Measurements from ENCODE around the gene ZMYND10.
A peak's percentile ranks its signal among the peaks of the same experiment; 100 is the strongest.

The ZMYND10 gene

DNA sequence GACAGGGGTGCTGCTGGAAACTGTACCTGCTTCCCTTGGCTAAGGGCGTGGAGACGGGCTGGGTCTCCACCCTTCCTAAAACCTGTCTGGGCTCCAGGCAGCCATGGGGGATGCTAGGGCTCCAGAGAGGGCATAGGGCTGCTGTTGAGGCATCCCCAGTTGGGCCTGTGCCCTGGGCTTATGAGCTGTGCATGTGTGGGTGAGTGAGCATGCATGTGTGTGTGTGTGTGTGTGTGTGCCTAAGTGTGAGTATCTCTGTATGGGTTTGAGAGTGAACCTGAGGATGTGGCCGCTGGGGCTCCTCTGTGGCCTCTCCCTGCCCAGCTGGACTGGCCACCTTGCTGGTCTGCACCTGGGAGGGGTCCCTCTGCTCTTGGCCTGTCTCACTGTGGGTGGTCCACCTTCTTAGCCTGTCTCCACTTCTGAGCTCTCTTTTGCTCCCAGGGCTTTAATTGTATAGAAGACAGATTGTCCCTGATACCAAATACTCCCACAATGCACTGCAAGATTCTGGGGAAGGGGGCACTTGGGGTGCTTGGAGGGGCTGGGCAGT lies 25.7 kb upstream of the ZMYND10 start:
- no peak for DNase-seq (ENCODE audit: low read depth in 2 of 2)

DNA sequence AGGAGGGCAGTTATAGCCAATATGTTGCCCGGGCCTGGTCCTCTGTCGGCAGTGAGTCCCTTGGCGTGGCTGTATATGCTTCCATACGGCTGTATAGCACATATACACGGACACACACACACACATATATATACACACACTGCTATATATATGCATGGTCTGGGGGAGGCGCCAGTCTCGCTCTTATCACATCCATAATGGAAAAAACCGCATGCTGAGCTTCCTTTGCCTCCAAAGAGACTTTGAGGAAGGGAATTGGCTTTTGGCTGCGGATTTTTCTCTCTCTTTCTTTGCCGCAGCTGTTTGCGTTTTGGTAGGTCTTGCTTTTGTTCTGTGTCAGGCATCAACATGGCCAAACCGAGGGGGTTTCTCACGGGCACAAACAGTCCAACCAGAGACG lies 25.1 kb upstream of the ZMYND10 start:
- DNase-seq (ENCODE audit: low read depth in 2 of 2), result no peak

DNA sequence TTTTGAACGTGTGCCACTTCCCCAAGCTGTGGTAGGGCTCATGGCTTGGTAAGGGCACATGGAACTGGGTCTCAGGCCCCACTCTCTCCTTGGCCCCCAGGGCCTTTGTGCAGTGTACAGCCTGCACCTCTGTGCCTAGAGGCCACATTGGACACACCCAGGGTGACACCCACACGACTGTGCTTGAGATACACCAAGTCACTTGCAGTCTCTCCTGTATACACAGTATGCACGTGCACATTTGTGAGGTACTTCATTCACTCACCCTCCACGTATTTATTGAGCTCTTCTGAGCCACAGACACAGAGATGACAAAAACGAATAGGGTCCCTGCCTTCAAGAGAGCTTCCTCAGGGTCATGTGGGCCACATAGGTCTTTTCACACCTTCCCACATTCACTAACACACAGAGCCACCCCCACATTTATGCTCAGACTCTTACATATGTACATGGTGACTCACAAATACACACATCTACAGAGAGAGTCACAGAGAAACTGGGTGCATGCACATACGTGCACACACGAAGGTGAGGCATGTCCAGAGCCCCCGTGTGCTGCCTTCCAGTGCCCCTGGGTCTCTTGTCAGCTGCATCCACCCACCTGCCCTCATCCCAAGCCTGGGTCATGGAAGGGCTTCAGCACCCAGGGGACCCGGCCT lies 23.6 kb upstream of the ZMYND10 start:
- DNase-seq (ENCODE audit: low read depth in 2 of 2), result no peak

DNA sequence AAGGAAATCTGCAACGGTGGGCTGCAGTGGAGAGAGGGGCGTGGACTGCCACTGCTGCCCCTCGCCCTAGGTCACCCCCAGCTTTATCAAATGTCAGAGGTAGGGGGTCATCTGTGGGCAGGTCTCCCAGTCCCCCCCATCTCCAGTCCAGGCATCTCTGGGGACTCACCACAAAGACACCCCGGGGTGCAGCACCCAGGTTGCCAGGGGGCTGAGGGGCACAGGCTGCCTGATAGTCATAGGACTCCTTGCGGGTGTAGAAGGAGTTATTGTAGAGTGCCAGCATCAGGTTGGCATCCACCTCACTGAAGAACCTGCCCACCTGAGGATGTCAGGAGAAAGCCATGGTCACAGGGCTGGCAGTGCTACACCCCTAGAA lies 20.3 kb upstream of the ZMYND10 start:
- DNase-seq (ENCODE audit: low read depth in 2 of 2), result no peak

DNA sequence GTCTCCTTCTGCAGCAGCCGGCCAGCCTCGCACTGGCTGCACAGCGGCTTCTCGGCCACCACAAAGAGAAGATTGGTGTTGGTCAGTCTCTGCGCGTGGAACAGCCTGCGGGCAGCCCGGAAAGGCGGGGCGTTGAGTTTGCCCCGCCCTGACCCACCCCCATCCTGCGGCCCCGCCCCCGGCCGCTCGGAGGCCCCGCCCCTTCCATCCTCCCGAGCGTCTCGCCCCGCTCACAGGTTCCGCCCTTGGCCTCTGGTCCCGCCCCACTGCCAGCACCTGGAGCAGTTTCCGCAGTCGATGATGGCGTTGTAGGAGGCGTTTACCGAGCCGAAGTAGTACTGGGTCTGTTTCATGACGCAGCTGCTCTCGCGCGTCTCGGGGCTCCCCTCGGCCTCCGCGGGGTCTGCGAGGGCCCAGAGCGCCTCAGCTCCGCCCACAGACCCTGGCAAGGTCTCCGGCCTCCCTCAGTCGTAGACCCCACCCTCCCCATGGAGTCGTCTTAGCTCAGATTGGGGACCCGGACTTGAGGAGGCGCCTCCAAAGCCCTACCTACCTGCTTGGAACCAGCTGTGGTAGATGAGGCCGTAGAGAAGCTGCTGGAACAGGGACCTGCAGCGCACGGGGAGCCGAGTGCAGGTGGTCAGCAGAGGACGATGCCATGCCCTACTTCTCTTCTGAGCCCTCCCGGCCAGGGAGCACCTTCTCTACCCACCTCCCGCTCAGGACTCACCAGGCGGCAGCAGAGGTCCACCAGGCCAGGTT lies 19.7 kb upstream of the ZMYND10 start:
- DNase-seq (ENCODE audit: low read depth in 2 of 2), result peak; percentile 82 to 89

DNA sequence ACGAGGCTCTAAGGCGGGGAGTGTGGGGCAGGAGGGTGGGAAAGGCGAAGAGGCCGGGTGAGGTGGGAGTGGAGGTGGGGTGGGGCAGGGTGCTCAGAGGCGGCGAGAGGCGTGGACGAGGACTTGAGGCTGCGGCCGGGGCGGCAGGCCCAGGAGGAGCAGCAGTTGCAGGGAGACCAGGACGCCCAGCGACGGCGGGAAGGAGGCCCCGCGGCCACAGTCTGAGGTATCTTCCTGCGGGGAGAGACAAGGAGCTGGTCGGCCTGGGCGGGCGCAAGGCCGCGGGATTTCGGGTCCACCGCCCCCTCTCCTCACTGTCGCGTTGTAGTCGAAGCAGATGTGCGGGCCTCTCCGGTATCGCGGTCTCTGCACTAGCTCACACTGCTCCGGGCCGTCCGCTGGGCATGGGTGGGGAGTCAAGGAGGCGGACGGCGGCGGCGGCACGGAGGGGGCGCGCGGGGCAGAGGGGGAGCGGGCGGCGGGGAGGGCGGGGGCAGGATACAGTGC lies 19.1 kb upstream of the ZMYND10 start:
- DNase-seq (ENCODE audit: low read depth in 2 of 2), result no peak

DNA sequence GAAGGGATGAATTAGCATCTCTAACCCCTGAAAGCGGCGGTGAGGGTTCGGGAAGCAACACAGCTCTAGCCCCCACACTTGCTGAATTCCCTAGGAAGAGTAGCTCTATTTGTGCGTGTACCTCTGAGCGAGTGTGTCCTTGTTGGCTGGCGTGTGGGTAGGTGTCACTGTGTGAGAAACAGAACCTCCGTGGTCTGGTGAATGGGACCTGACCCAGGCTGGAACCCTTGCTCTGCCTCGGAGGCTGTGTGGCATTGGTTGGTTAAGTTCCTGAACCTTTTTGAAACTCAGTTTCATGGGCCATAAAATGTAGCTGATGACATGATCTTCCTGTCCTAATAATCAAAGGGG lies 14.2 kb upstream of the ZMYND10 start:
- DNase-seq (ENCODE audit: low read depth in 2 of 2), result no peak

DNA sequence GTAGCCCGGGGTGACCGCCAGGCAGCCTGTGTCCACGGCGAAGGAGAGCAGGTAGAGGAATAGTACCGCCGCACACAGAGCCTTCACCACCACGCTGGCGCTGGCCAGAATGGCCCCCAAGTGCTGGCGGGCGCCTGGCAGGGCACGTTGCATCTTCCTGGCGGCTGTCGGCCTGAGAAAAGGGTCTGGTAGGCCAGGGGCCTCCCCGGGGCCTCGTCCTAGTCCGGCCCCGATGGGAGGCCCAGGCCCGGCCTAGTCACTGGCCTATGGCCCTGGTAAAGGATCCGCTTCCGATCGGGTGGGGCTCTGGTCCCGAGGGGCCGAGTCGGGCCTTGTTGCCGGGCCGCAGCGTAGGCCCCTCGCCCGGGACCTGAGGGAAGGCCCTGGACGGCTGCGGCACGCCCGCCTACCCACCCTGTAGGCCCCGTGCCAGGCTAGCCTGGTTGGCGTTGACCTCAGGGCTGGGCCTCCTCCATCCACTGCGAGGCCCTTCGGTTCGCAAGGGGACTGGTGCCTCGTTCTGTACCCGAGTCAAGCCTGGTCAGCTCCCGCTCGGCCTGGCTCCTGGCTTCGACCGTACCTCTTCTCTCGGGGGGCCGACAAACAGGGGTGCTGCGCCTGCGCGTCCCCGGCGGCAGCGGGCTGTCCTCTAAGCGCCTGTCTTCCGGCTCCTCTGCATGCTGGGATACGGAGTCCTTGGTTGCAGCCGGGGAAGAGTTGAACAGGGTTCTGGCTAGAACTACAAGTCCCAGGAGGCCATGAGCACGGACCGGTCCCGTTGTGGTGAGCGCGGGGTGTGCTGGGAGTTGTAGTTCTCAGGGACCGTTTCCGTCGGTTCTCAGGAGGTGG lies 13.6 kb upstream of the ZMYND10 start, which contains the start of gene TMEM115:
TSS of gene TMEM115 (minus strand) at position 611 of the 849 bp plus-strand sequence. CDS start at position 153, 458 bp downstream.
- peak; percentile 87 to 95 for DNase-seq (ENCODE audit: low read depth in 2 of 2)

DNA sequence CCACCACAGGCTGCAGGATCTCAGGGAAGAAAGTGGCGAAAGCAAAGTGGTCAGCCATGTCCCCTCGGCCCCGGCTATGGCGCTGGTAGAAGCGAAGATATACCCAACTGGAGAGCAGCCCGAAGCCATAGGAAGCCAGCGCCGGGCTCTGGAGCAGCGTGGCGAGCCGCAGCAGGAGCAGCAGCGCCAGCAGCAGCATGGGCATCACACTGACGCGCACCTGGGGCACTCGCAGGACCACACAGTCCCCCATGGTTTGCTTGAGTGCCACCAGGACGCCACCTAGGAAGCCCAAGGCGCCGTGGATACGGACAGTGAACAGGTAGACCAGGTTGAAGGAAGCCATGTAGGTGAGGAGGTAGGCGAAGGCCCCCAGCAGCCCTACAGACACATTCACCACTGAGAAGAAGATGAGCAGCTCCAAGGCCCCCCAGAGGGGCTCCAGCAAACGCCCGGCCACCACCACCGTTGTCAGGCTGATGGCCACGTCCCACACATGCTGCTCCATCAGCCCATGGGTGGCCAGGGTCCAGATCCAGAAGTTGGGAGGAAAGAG lies 12.9 kb upstream of the ZMYND10 start:
- DNase-seq (ENCODE audit: low read depth in 2 of 2), result no peak

DNA sequence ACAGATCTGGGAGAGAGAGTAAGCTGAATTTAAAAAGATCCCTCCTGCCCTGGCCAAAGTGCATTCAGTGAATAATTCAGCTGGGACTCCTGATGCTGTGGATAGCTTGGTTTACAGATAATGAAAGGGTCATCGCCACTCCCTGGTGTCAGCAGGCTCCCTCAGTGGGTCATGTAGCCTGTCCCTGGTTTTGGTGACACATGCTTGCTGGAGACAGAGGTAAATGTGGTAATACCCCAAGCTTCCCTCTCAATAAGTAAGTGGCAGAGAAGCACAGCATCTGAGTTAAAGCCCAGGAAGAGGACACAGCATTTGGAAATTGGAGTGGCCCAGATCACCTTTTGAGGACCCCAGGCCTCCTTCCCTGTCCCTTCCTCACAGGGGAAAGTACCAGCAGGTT lies 11.9 kb upstream of the ZMYND10 start:
- no peak for DNase-seq (ENCODE audit: low read depth in 2 of 2)

DNA sequence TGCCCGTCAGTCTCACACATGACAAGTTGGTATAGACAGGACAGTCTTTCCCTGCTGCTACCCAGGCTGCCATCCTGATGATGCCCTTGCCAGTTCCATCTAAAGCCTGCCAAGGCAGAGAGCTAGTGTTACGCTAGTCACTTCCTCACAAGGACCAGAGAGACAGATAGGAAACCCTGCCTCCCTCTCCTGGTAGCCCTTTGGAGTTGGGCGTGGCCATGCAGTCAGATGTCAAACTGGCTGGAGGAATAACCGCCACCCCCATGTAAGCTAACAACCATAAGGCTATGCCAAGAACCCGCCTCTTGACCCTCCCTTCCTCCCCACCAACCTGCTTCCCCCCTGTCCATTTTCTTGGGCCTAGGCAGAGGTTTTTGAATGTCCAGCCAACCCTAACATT lies 11.0 kb upstream of the ZMYND10 start:
- DNase-seq (ENCODE audit: low read depth in 2 of 2), result no peak

DNA sequence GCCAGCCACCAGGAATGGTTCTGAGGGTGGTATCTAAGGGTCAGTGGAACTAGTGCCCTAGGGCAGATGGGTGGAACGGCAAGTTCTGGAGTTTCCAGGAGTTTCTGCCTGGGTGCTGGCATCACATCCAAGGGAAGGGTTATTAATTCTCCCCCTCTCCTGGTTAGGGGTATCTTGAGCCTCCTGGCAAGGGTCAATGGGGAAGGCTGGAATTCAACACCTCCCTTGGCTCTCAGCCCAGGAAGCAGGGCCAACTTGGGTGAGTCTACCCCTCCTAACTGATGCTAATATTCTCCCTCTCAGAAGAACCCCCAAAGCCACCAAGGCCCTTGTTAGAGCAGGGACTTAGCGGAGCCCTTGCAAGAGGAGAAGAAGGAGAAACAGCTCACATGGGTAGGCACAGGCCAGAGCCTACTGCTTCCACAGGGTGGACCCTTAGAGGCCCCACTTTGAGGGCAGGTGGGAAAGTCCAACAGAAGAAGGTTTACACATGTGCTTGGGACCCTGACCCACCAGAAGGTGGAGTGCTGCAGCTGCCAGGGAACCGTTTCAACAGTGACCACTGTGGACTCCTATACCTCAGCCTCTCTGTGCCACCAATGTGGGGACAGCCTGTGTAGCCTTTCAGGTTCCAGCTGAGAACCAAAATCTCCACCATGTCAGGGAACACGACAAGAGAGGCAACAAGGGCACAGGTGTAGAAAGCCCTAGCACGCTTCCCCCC lies 10.5 kb upstream of the ZMYND10 start:
- no peak for DNase-seq (ENCODE audit: low read depth in 2 of 2)

DNA sequence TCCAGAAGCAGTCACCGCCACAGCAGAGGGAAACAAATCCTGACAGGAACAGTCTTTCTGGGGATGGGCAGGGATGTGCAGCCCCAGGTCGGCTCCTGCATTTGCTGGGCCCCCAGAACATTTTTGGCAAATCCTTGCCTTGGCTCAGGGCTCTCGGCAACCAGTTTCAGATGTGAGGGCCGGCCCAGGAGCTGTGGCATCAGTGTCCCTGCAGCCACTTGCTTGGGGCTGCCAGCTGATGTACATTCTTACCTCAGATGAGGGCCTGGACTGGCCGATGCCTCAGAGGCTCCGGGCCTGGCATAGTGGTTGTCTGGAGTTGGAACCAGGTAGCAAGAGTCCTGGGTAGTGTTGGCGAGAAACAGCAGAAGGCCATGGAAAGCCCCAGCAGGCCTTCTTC lies 9.3 kb upstream of the ZMYND10 start:
- DNase-seq (ENCODE audit: low read depth in 2 of 2), result no peak

DNA sequence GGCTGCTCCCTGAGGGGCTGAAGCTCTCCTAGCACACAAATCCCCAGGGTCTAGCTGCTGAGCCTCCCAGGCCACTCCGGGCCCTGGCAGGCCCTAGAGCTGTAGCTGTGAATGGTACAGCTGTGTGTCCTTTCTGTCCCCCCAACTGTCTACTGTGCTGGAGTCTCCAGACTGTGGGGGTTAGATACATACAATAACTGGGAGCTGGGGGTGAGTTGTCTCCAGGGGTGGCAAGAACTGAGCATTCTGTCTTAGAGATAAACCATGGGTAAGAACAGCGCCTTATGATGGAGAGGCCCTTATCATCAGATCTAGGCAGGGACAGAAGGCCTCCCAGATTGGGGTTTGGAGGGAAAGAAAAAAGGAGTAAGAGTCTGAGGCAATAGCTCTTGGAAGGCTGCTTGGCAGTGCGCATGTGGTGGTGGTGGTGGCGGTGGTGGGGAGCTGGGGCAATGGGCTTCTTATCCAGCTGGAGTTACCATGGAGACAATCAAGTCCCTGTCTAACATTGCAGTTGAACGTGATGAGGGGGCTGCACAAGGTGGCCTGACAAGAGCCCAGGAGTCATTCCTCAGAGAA lies 8.7 kb upstream of the ZMYND10 start:
- DNase-seq (ENCODE audit: low read depth in 2 of 2), result no peak

DNA sequence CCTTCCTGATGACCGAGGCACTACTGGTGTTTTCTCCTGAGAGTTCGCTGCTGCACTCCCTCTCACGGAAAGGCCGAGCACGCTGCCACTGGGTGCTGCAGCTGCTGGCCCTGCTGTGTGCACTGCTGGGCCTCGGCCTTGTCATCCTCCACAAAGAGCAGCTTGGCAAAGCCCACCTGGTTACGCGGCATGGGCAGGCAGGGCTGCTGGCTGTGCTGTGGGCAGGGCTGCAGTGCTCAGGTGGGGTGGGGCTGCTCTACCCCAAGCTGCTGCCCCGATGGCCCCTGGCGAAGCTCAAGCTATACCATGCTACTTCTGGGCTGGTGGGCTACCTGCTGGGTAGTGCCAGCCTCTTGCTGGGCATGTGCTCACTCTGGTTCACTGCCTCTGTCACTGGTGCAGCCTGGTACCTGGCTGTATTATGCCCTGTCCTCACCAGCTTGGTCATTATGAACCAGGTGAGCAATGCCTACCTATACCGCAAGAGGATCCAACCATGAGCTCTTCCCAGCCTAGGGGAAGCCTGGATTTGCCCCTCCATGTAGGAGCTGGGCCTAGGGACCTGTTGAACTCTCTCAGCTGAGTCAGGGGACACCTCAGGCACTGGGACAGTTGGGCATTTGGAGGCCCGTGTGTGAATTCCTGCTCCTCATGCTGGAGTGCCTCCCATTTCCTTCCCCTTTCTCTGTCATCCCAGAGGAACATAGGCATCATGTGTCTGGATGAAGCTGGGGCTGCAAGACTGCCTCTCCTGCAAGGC lies 7.9 kb upstream of the ZMYND10 start:
- no peak for DNase-seq (ENCODE audit: low read depth in 2 of 2)

DNA sequence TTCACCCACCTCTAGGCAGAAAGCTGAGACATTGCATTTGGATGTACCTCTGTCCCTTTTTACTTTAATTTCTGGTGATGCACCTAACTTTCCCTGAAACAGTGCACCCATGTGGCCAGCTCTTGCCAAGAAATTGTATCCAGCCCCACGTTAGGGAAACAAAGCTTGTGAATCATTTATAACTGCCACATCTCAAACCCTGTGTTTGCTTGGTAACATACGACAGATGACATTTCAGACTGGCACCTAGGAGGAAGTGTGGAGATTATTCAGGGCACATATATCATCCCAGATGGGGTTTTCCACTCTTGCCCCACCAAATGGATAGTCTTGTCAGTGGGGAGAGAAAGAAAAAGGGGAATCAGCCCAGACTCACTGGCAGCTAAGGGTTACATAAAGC lies 7.2 kb upstream of the ZMYND10 start:
- DNase-seq (ENCODE audit: low read depth in 2 of 2), result no peak

DNA sequence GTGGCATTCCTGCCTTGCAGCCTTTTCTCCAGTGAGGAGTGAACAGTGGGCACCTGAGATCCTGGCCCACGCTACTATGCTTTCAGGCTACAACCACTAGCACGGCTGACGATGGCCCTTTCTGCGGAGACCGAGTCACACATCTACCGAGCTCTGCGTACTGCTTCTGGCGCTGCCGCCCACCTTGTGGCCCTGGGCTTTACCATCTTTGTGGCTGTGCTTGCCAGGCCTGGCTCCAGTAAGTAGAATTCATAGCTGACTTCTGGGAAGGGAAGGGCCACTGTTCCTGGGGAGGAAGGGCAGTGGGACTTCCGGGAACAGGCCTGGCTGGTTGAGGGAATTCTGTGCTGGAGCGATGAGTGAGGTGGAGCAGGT lies 5.8 kb upstream of the ZMYND10 start:
- DNase-seq (ENCODE audit: low read depth in 2 of 2), result no peak

DNA sequence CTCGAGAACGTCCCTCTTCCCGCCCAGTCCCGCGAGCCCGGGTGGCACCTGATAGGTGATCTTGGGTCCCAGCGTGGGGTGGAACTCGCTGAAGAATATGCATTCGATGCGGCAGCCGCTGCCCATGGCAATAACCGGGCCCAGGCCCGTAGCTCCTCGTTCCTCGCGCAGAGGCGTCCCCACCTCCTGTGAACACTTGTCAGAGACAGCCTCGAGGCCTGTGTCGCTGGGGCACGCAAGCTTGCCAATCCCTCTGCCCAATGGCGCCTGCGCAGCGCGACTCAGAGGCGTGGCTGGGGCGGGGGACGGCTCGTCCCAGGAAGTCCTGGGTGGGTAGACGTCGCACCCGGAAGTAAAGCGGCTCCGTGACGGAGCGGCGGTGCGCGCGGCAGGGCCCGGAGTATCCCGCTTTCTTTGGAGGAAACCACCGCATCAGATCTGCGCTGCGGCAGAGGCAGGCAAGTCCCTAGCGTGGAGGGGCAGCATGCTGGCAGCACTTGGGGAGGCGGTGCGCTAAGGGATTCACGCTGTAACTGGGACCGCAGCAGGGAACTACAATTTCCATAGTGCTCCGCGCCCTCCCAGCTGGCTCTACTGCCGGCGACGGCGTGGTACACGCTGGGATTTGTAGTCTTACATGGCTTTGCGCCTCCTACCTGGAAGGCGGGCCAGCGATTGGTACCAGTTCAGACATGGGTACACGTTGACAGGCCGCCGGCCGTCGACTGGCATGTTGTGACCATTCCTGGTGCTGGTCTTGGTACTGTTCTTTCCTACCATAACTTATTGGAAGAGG lies 5.2 kb upstream of the ZMYND10 start, which contains the start of the genes CYB561D2 and NPRL2:
TSS of gene CYB561D2 (plus strand) at position 336 of the 796 bp plus-strand sequence. CDS start 572 bp downstream, outside the sequence.
TSS of gene NPRL2 (minus strand) at position 249 of the 796 bp plus-strand sequence. CDS start at position 126, 123 bp downstream.
- DNase-seq (ENCODE audit: low read depth in 2 of 2), result peak; percentile 99

DNA sequence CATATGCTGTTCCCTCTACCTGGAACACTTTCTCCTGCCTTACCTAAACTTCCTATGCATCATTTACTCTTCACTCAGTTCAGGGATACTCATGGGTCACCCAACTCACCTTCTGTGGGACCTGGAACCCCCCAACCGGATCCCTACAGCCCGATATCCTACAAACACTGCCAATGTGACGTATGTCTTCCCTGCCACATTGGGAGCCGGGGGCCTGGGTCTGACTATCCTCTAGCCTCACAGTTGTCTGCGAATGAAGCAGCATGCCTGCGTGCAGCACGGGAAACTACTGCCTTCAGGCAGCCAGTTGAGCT lies 4.6 kb upstream of the ZMYND10 start:
- DNase-seq (ENCODE audit: low read depth in 2 of 2), result no peak

Measured in stimulated activated CD8-positive, alpha-beta memory T cell treated with anti-CD3 and anti-CD28 coated beads, Interleukin-15, amount 100 ng/mL, for 4 hours (primary cell).